D721Med (cell line): Measurements from ENCODE around the gene CRYBG2.

Experiments used
- DNase-seq: peaks from one replicate; pipeline ENCODE4 v3.0.0; 2011; ENCODE audit warnings: low spot score; ENCODE audit not compliant: insufficient read length
- FAIRE-seq: peaks from 2 replicates; lab custom pipeline; 2011; peaks lifted over from hg19 to GRCh38; lab: Jason Lieb, UNC
- CTCF ChIP-seq: IDR thresholded peaks from 2 replicates; pipeline ENCODE4 v1.5.1; 2012; ENCODE audit warnings: mild to moderate bottlenecking, control low read depth; ENCODE audit not compliant: insufficient read depth; ENCODE audit errors: missing control alignments

CRYBG2 gene

GRCh38 chr1:26290122-26290881 is 63.6 kb downstream of the CRYBG2 start:
- FAIRE-seq (no peak), DNase-seq (no peak)
- no peak for TF ChIP-seq CTCF

- TF ChIP-seq CTCF = no peak
- DNase-seq = no peak
- FAIRE-seq = no peak
These were observed 64.5 kb downstream of the CRYBG2 start for GRCh38 chr1:26289158-26290059.

GRCh38 chr1:26288311-26288941 is 65.5 kb downstream of the CRYBG2 start:
- FAIRE-seq = no peak
- no peak for TF ChIP-seq CTCF
- no peak for DNase-seq

- DNase-seq (no peak), FAIRE-seq (no peak)
- TF ChIP-seq CTCF = no peak
These were observed 66.1 kb downstream of the CRYBG2 start for GRCh38 chr1:26287811-26288210.

GRCh38 chr1:26287033-26287711 is 66.8 kb downstream of the CRYBG2 start:
- DNase-seq = no peak
- TF ChIP-seq CTCF = no peak
- no peak for FAIRE-seq

GRCh38 chr1:26286064-26286416 is 67.9 kb downstream of the CRYBG2 start:
- TF ChIP-seq CTCF = no peak
- DNase-seq (no peak), FAIRE-seq (no peak)
